Erythroblast (primary cell): ENCODE results near the gene C17orf50.
A peak's percentile ranks its signal among the peaks of the same experiment; 100 is the strongest.

Source experiments
- GATA1 ChIP-seq: IDR thresholded peaks from 2 replicates; pipeline ENCODE4 v1.6.1; 2011; ENCODE audit warnings: low read depth, mild to moderate bottlenecking, control low read depth, low read length, moderate library complexity
- POLR2A ChIP-seq: IDR thresholded peaks from 2 replicates; pipeline ENCODE4 v1.6.1; 2011; ENCODE audit warnings: mild to moderate bottlenecking, low read length

GRCh38 chr17:35808962-35809854 lies 48.5 kb downstream of the C17orf50 start, which contains the start of gene TAF15:
- TF ChIP-seq POLR2A (peak; percentile 97), GATA1 (no peak)
